T-cell (primary cell): Measurements from ENCODE around the gene CLK1. TPM values are rescaled to one million over a fixed set of nuclear protein-coding genes. Genes with fewer than 3 reads are reported as not detected.

ENCODE experiments used
- ATAC-seq, 4 experiments: fragments of 200-7000 bp in 3 of 4; fragments of 150-1000 bp in 1 of 4; cut with Tn5 transposase; replicated peaks in 1 of 4; 1 replicate in 3 of 4; 2 replicates in 1 of 4; pipeline ENCODE4 v1.10.0; 2021; ENCODE audit warnings: moderate library complexity in 3 of 4, mild to moderate bottlenecking in 2 of 4, moderate number of reproducible peaks in 1 of 4
- CTCF ChIA-PET, 2 donors: fragments of 300-600 bp; sonication (Branson Sonifier 250); formaldehyde crosslinking; loops; one replicate each; lab custom pipeline; 2022; ENCODE audit warnings: antibody characterized with exemption in 2 of 2; lab: Charles Lee
- POLR2A ChIA-PET, 2 donors: fragments of 300-600 bp; sonication (Branson Sonifier 250); formaldehyde crosslinking; loops; one replicate each; lab custom pipeline; 2022; ENCODE audit warnings: antibody characterized with exemption in 2 of 2; lab: Charles Lee
- DNase-seq, 35 experiments: peaks; one replicate each; pipeline versions ENCODE4 v3.0.0 to v3.0.0-alpha.2; 2013 to 2023
- H3K27ac ChIP-seq: one replicate; pipeline ENCODE4 v1.5.1; 2013; ENCODE audit warnings: low read length
- H3K27me3 ChIP-seq, 2 experiments: replicated peaks in 1 of 2; 1 replicate in 1 of 2; 2 replicates in 1 of 2; pipeline versions ENCODE4 v1.6.1 to v1.7.0; 2013; ENCODE audit warnings: low read length in 1 of 2, mixed read lengths in 1 of 2; ENCODE audit not compliant: control insufficient read depth in 2 of 2, insufficient read depth in 2 of 2; ENCODE audit errors: extremely low read depth in 1 of 2
- H3K36me3 ChIP-seq, 2 donors: 1 replicate in 1 of 2; 2 replicates in 1 of 2; pipeline versions ENCODE4 v1.6.1 to v1.7.0; 2013; ENCODE audit warnings: low read length in 1 of 2; ENCODE audit not compliant: control insufficient read depth in 2 of 2, insufficient read depth in 1 of 2; ENCODE audit errors: extremely low read depth in 1 of 2
- H3K4me1 ChIP-seq, 2 experiments: 1 replicate in 1 of 2; 2 replicates in 1 of 2; pipeline versions ENCODE4 v1.6.1 to v1.7.0; 2013; ENCODE audit warnings: low read length in 2 of 2, mixed read lengths in 1 of 2; ENCODE audit not compliant: insufficient read depth in 2 of 2, control insufficient read depth in 1 of 2; ENCODE audit errors: extremely low read depth in 1 of 2
- H3K4me3 ChIP-seq, 2 donors: 1 replicate in 1 of 2; 2 replicates in 1 of 2; pipeline versions ENCODE4 v1.5.1 to v1.7.0; 2013; ENCODE audit warnings: mild to moderate bottlenecking in 2 of 2, low read length in 1 of 2, moderate library complexity in 1 of 2; ENCODE audit not compliant: control insufficient read depth in 1 of 2; ENCODE audit errors: extremely low read depth in 1 of 2
- H3K9me3 ChIP-seq: 2 replicates; pipeline ENCODE4 v1.7.0; 2013
- H3K27ac Mint-ChIP-seq, 2 donors: one replicate each; pipeline ENCODE4 v1.8.0; 2020 to 2021; ENCODE audit warnings: mild to moderate bottlenecking in 2 of 2, mixed read lengths in 2 of 2
- H3K27me3 Mint-ChIP-seq, 2 donors: one replicate each; pipeline ENCODE4 v1.8.0; 2021 to 2022; ENCODE audit warnings: mixed read lengths in 2 of 2
- H3K36me3 Mint-ChIP-seq: one replicate; pipeline ENCODE4 v1.8.0; 2021; ENCODE audit warnings: mixed read lengths
- H3K4me1 Mint-ChIP-seq, 3 donors: one replicate each; pipeline ENCODE4 v1.8.0; 2020 to 2022; ENCODE audit warnings: mixed read lengths in 3 of 3, mild to moderate bottlenecking in 1 of 3
- H3K4me3 Mint-ChIP-seq, 3 donors: one replicate each; pipeline ENCODE4 v1.8.0; 2020 to 2022; ENCODE audit warnings: mild to moderate bottlenecking in 3 of 3, mixed read lengths in 3 of 3, moderate library complexity in 3 of 3
- H3K9me3 Mint-ChIP-seq, 3 donors: one replicate each; pipeline ENCODE4 v1.8.0; 2020 to 2022; ENCODE audit warnings: mixed read lengths in 3 of 3
- WGBS: methylation state at CpG from one replicate; pipeline ENCODE4 v1.1.5; 2013; ENCODE audit warnings: missing lambda C conversion rate; ENCODE audit not compliant: insufficient coverage; 5-methylcytosine and 5-hydroxymethylcytosine counted together
- total RNA-seq, 35 experiments: library from RNA in 6 of 35; stranded (reverse) in 6 of 35; fragments of 120-200 nt in 1 of 35; gene quantifications; one replicate each; pipeline versions ENCODE4 v1.2.1 to v1.2.4 and lab custom pipeline; 2013 to 2026

Gene CLK1
- total RNA-seq, 5 donors from 2014 or later (not counting 1 experiment from before 2014, with no cell fraction given), result 357 to 1,046 (median 384) TPM

GRCh38 chr2:200810998-200811332, 53.5 kb downstream of the CLK1 start:
- ATAC-seq (peak in 3 of 4 experiments; percentile 0 to 7 (median 1)), DNase-seq (no peak)
- Mint-ChIP-seq H3K27ac (peak overlapping the region; percentile 93 to 99), H3K4me3 (peak overlapping the region; percentile 94 to 100 (median 98)), H3K27me3 (no peaks in the 10 kb centered on the region), H3K4me1 (peaks cover 44 to 48% (median 45%) of the 10 kb centered on the region in 3 donors), H3K36me3 (peaks cover 21% of the 10 kb centered on the region), H3K9me3 (no peaks in the 10 kb centered on the region)
- Histone ChIP-seq H3K4me1 (peaks cover 19 to 26% of the 10 kb centered on the region in 2 experiments), H3K9me3 (no peaks in the 10 kb centered on the region), H3K36me3 (peaks cover 10 to 28% of the 10 kb centered on the region in 2 donors), H3K4me3 (peak overlapping the region; percentile 87 to 90), H3K27ac (peak overlapping the region; percentile 99), H3K27me3 (no peaks in the 10 kb centered on the region)
- WGBS, result 26% methylated on average over 5 of the region's 11 CpGs
- POLR2A ChIA-PET, result interaction anchor here (0.5 to 1.6 kb wide), 3 partner anchors 53 to 245 kb away, joined by 3 to 11 read pairs (median 6); partner anchors contain the start of gene CLK1 (in 1 of the 2)
- CTCF ChIA-PET, result interaction anchor here in 1 of 2 donors (1.7 kb wide), 1 partner anchor 98 kb away, joined by 10 read pairs; no protein-coding TSS in a partner anchor

GRCh38 chr2:200810252-200810997, 54.0 kb downstream of the CLK1 start:
- Histone ChIP-seq H3K4me1 (peaks cover 19 to 26% of the 10 kb centered on the region in 2 experiments), H3K27ac (peak overlapping the region; percentile 99), H3K36me3 (peaks cover 10 to 22% of the 10 kb centered on the region in 2 donors), H3K4me3 (peak overlapping the region in 1 of 2 donors; percentile 90), H3K9me3 (no peaks in the 10 kb centered on the region), H3K27me3 (no peaks in the 10 kb centered on the region)
- Mint-ChIP-seq H3K4me3 (peak overlapping the region; percentile 94 to 100 (median 98)), H3K27ac (peak overlapping the region; percentile 93 to 99), H3K36me3 (peaks cover 16% of the 10 kb centered on the region), H3K27me3 (no peaks in the 10 kb centered on the region), H3K4me1 (peaks cover 40 to 42% (median 40%) of the 10 kb centered on the region in 3 donors), H3K9me3 (no peaks in the 10 kb centered on the region)
- no peak for ATAC-seq
- no peak for DNase-seq
- CTCF ChIA-PET, result interaction anchor here in 1 of 2 donors (0.6 to 1.7 kb wide), 2 partner anchors 54 to 97 kb away, joined by 3 to 10 read pairs; no protein-coding TSS in a partner anchor
- POLR2A ChIA-PET, result interaction anchor here (0.5 to 1.6 kb wide), 3 partner anchors 47 to 97 kb away, joined by 3 to 11 read pairs (median 6); partner anchors contain the start of gene CLK1 (in 1 of the 2)
- WGBS, result 93% methylated on average over 4 of the region's 6 CpGs

- Mint-ChIP-seq H3K4me3 (peak overlapping the region in 2 of 3 donors; percentile 94 to 100), H3K9me3 (no peaks in the 10 kb centered on the region), H3K27me3 (no peaks in the 10 kb centered on the region), H3K4me1 (peaks cover 32 to 35% (median 33%) of the 10 kb centered on the region in 3 donors), H3K27ac (peak overlapping the region; percentile 93 to 99), H3K36me3 (peaks cover 8% of the 10 kb centered on the region)
- WGBS, result 92% methylated on average over 2 of the region's 7 CpGs
- H3K27me3 ChIP-seq, result no peaks in the 10 kb centered on the region
- ChIA-PET POLR2A (interaction anchor here in 1 of 2 donors (0.6 to 0.7 kb wide), 2 partner anchors 48 to 97 kb away, joined by 3 read pairs; no protein-coding TSS in a partner anchor), CTCF (interaction anchor here in 1 of 2 donors (0.7 kb wide), 1 partner anchor 9 kb away, joined by 3 read pairs; no protein-coding TSS in a partner anchor)
- H3K4me3 ChIP-seq, result no peak overlapping the region
- no peak overlapping the region for H3K27ac ChIP-seq
- H3K4me1 ChIP-seq, result peaks cover 19 to 26% of the 10 kb centered on the region in 2 experiments
- no peak for ATAC-seq
- peaks cover 4 to 15% of the 10 kb centered on the region in 2 donors for H3K36me3 ChIP-seq
- H3K9me3 ChIP-seq, result no peaks in the 10 kb centered on the region
- DNase-seq, result no peak
Measured at GRCh38 chr2:200809506-200810251, 54.8 kb downstream of the CLK1 start.

Other genes starting within 250 kb of the CLK1 start
- gene BZW1, start 52.7 kb downstream of the CLK1 start, total RNA-seq, result 100 to 1,000 TPM; 132 to 258 (median 139) TPM
- 10 to 100 TPM; 28.0 to 44.2 (median 30.6) TPM for gene PPIL3, start 24.4 kb upstream of the CLK1 start, total RNA-seq
- 10 to 100 TPM; 11.7 to 29.7 (median 25.0) TPM for gene NIF3L1, start 24.7 kb upstream of the CLK1 start, total RNA-seq
- 10 to 100 TPM; 29.9 to 52.4 (median 50.6) TPM for gene ORC2, start 99.0 kb upstream of the CLK1 start, total RNA-seq
- 10 to 100 TPM; 29.5 to 44.6 (median 36.0) TPM for gene HYCC2, start 207.0 kb upstream of the CLK1 start, total RNA-seq
- 10 to 100 TPM; 31.4 to 43.7 (median 38.8) TPM for gene NDUFB3, start 207.3 kb upstream of the CLK1 start, total RNA-seq